ENCODE results near the gene IPP.
"Not testable (repeated sequence)": the region's sequence is repeated elsewhere in the genome, so short reads cannot be mapped to it uniquely, and the experiment has no call there.

IPP gene

DNA sequence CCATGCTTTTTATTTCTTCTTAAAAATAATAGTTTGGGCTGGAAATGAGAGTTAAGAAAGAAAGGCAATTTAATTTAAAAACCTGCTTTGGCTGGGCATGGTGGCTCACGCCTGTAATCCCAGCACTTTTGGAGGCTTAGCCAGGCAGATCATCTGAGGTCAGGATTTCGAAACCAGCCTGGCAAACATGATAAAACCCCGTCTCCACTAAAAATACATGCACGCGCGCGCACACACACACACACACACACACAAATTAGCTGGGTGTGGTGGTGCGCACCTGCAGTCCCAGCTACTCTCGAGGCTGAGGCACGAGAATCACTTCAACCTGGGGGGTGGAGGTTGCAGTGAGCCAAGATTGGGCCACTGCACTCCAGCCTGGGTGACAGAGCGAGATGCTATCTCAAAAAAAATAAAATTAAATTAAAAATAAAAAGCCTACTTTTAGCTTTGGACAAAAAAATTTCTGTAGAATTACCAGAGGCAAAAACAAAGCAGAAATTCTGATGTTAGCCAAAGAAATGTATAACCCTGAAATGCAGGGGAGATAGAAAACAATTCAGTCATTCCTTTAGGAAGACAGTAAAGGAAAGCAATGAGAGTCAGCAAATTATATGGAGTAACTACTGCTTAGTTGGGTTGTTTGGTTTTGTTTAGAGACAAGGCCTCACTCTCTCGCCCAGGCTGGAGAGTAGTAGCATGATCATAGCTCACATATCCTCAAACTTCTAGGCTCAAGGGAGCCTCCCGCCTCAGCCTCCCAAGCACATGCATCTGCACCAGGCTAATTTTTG lies 15.7 kb upstream of the IPP start:
- no peak for DNase-seq (ENCODE audit: low spot score)
- in situ Hi-C loops (cut with MboI; ENCODE audit: low pct_unique_long_range_greater_than_20kb, low sequenced_read_pairs, unreplicated experiment), result no loop called here
- TF ChIP-seq, protein P1, sequence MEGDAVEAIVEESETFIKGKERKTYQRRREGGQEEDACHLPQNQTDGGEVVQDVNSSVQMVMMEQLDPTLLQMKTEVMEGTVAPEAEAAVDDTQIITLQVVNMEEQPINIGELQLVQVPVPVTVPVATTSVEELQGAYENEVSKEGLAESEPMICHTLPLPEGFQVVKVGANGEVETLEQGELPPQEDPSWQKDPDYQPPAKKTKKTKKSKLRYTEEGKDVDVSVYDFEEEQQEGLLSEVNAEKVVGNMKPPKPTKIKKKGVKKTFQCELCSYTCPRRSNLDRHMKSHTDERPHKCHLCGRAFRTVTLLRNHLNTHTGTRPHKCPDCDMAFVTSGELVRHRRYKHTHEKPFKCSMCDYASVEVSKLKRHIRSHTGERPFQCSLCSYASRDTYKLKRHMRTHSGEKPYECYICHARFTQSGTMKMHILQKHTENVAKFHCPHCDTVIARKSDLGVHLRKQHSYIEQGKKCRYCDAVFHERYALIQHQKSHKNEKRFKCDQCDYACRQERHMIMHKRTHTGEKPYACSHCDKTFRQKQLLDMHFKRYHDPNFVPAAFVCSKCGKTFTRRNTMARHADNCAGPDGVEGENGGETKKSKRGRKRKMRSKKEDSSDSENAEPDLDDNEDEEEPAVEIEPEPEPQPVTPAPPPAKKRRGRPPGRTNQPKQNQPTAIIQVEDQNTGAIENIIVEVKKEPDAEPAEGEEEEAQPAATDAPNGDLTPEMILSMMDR (IDR thresholded peaks at IDR 0.05; ENCODE audit: extremely low read depth, insufficient read depth, missing control alignments), result no peak

DNA sequence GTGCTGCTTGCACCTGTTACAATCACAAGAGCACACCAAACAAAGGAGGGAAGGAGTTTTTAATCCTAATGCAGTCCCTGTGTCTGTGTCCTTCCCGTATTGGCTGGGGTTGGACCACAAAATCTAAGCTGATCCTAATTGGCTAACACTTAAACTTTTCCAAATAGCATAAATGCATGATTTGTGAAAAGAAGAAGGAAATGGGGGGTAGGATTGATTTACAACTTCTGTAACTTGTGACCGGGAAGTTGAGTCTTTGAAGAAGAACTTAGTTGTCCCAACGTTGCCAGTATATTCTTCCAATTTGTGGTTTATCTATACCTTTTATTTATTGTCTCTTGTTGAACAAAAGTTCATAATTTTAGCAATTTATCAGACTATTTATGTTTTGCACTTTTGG lies 11.8 kb upstream of the IPP start:
- DNase-seq (ENCODE audit: low spot score), result no peak
- in situ Hi-C loops (cut with MboI; ENCODE audit: low pct_unique_long_range_greater_than_20kb, low sequenced_read_pairs, unreplicated experiment), result no loop called here

DNA sequence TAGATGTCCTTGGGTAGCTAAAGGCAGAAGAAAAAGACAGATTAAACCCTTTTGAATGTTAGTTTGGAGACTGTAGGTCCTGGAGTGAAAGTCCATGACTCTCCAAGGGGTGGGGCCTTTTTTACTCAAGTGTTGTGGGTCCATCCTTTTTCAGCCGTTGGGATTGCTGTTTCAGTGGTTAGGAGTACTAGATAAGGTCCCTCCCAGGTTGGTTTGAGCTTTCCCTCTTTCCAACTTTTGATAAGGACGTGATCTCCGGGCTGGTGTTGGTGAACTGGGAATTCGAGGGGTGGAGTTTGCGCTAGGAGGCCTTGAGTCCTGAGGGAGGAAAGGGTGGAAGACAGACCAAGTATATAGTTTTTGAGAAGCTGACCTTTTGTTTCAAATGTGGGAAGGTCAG lies 5.2 kb upstream of the IPP start:
- in situ Hi-C loops (cut with MboI; ENCODE audit: low pct_unique_long_range_greater_than_20kb, low sequenced_read_pairs, unreplicated experiment), result no loop called here
- no peak for DNase-seq (ENCODE audit: low spot score)
- TF ChIP-seq, protein P1 (IDR thresholded peaks at IDR 0.05; ENCODE audit: extremely low read depth, insufficient read depth, missing control alignments), result no peak

More for the DNA sequence above, 11.8 kb upstream of the IPP start:
- TF ChIP-seq, protein P1 (IDR thresholded peaks at IDR 0.05; ENCODE audit: extremely low read depth, insufficient read depth, missing control alignments), result no peak

DNA sequence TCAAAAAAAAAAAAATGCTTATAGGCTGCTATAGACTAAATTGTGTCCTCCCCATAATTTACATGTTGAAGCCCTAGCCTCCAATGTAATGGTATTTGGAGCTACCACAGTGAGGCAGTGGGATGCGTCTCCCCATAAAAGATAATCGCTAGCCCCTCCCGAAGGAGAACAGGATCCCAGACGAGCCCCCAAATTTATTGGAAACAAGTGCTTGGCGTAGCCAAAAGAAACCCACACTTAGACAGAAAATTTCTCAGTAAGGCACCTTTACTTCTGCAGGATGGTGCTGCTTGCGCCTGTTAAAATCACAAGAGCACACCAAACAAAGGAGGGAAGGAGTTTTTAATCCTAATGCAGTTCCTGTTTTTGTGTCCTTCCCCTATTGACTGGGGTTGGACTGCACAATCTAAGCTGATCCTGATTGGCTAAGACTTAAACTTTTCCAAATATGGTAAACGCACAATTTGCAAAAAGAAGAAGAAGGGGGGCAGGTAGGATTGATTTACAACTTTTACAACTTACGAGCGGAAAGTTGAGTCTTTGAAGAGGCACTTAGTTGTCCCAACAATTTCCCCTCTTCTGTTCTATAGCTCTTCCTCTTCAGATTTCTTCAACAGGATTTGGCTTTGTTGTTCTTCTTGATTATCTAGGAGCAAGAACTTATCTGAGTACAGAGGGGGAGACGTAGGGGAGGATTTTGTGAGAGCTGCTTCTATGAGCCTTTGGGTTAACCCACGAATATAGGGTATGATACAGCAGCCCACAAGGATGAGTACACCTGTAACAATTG lies 3.0 kb upstream of the IPP start:
- in situ Hi-C loops (cut with MboI; ENCODE audit: low pct_unique_long_range_greater_than_20kb, low sequenced_read_pairs, unreplicated experiment), result no loop called here
- TF ChIP-seq, protein P1 (IDR thresholded peaks at IDR 0.05; ENCODE audit: extremely low read depth, insufficient read depth, missing control alignments), result no peak
- DNase-seq (ENCODE audit: low spot score), result no peak

DNA sequence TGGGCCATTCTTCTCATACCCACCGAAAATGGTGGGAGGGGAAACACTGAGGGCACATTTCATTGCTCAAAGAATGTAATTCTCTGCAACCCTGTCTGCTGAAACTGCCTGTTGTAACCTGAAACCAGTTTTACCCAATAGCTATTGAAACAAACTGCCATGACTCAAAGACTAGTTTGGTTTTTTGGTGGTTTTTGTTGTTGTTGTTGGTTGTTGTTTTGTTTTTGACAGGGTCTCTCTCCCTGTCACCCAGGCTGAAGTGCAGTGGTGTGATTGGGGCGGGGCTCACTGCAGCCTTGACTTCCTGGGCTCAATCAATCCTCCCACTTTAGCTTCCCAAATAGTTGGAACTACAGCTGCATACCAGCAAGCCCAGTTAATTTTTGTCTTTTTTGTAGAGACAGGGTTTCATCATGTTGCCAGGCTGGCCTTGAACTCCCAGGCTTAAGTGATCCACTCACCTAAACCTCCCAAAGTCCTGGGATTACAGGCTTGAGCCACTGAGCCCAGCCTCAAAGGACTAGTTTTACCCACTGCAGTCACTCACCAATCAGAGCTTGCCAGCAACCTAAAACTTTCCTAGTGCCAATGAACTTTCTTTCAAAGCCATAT lies 2.1 kb upstream of the IPP start:
- DNase-seq (ENCODE audit: low spot score), result no peak
- in situ Hi-C loops (cut with MboI; ENCODE audit: low pct_unique_long_range_greater_than_20kb, low sequenced_read_pairs, unreplicated experiment), result no loop called here
- TF ChIP-seq, protein P1 (IDR thresholded peaks at IDR 0.05; ENCODE audit: extremely low read depth, insufficient read depth, missing control alignments), result no peak

DNA sequence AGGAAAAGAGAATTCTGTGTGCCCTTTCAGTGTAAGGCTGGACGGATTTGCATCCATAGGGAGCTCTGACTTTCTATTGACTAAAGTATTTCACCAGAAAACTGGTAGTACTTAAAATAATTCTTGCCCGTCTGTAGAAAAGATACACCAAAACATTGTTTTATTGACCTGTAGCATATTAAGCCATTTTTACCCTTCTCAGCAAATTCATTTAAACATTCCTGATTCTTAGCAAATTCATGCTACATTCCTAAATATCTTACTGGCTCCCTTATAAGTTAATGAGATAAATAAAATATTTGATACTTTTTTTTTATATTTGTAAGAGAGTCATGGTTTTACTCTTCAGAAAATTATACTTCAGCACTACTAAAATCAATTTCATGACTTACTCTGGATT lies 1.6 kb upstream of the IPP start:
- TF ChIP-seq, protein P1 (IDR thresholded peaks at IDR 0.05; ENCODE audit: extremely low read depth, insufficient read depth, missing control alignments), result no peak
- in situ Hi-C loops (cut with MboI; ENCODE audit: low pct_unique_long_range_greater_than_20kb, low sequenced_read_pairs, unreplicated experiment), result no loop called here
- no peak for DNase-seq (ENCODE audit: low spot score)

DNA sequence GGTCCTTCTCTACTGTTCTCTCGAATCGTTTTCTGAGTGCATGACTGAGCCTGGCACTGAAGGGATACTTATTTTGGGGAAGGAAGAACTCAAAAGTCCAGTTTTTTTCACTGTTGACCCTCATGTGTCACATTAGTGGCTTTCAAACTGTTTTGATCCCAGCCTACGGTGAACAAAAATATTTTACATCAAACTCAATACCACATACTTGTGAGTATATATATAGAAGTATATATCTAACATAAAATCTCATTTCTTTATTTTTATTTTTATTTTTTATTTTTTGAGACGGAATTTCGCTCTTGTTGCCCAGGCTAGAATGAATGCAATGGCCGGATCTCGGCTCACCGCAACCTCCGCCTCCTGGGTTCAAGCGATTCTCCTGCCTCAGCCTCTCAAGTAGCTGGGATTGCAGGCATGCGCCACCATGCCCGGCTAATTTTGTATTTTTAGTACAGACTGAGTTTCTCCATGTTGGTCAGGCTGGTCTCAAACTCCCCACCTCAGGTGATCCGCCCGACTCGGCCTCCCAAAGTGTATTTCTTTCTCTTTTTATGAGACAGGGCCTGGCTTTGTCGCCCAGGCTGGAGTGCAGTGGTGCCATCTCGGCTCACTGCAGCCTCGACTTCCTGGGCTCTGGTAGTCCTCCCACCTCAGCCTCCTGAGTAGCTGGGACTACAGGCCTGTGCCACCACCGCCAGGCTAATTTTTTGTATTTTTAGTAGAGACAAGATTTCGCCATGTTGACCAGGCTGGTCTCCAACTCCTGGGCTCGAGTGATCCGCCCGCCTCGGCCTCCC lies 786 bp upstream of the IPP start:
- DNase-seq (ENCODE audit: low spot score); in situ Hi-C loops (cut with MboI; ENCODE audit: low pct_unique_long_range_greater_than_20kb, low sequenced_read_pairs, unreplicated experiment): not testable (repeated sequence)
